ENCODE results near the gene AMMECR1.

- no peak for TF ChIP-seq ZNF276 (CRISPR knock-in tag; IDR thresholded peaks at IDR 0.05; ENCODE audit: low read depth)
- TF ChIP-seq EP300 (IDR thresholded peaks at IDR 0.05; ENCODE audit: low read depth in 2 of 2, low read length in 2 of 2), result no peak
- TF ChIP-seq EP300 (CRISPR knock-in tag; IDR thresholded peaks at IDR 0.05; ENCODE audit: borderline replicate concordance), result no peak
- TF ChIP-seq TMF1 (CRISPR knock-in tag; IDR thresholded peaks at IDR 0.05; ENCODE audit: low read depth), result no peak
- TF ChIP-seq CTCF (CRISPR knock-in tag; IDR thresholded peaks at IDR 0.05), result no peak
- no peak for TF ChIP-seq NFATC3 (CRISPR knock-in tag; IDR thresholded peaks at IDR 0.05)
- no peak for TF ChIP-seq FOXM1 (CRISPR knock-in tag; IDR thresholded peaks at IDR 0.05)
- TF ChIP-seq ZBTB7A (CRISPR knock-in tag; IDR thresholded peaks at IDR 0.05), result no peak
- TF ChIP-seq POLR2A (IDR thresholded peaks at IDR 0.05; ENCODE audit: insufficient read depth in 1 of 2, low read depth in 2 of 2, low read length in 2 of 2), result no peak
- no peak for TF ChIP-seq CBX5 (CRISPR knock-in tag; IDR thresholded peaks at IDR 0.05; ENCODE audit: borderline replicate concordance)
- TF ChIP-seq, protein P1, sequence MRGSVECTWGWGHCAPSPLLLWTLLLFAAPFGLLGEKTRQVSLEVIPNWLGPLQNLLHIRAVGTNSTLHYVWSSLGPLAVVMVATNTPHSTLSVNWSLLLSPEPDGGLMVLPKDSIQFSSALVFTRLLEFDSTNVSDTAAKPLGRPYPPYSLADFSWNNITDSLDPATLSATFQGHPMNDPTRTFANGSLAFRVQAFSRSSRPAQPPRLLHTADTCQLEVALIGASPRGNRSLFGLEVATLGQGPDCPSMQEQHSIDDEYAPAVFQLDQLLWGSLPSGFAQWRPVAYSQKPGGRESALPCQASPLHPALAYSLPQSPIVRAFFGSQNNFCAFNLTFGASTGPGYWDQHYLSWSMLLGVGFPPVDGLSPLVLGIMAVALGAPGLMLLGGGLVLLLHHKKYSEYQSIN (CRISPR knock-in tag; IDR thresholded peaks at IDR 0.05; ENCODE audit: borderline replicate concordance), result no peak
- TF ChIP-seq ZNF280D (CRISPR knock-in tag; IDR thresholded peaks at IDR 0.05), result no peak
- no peak for TF ChIP-seq PHF8 (CRISPR knock-in tag; IDR thresholded peaks at IDR 0.05)
Measured at GRCh38 chrX:110181459-110182137, 136.3 kb downstream of the AMMECR1 start.

All from HepG2 (cell line).